IPS-20b (cell line): Measurements from ENCODE around the gene MFSD2B.

ENCODE experiments used
- H3K27ac ChIP-seq: one replicate; pipeline ENCODE4 v1.5.1; 2013; ENCODE audit warnings: low read length
- H3K27me3 ChIP-seq: 2 replicates; pipeline ENCODE4 v1.6.1; 2013; ENCODE audit warnings: mild to moderate bottlenecking, low read length, inconsistent platforms; ENCODE audit not compliant: insufficient read depth
- H3K36me3 ChIP-seq: 2 replicates; pipeline ENCODE4 v1.6.1; 2013; ENCODE audit warnings: low read depth, mild to moderate bottlenecking, inconsistent platforms, low read length, moderate library complexity; ENCODE audit not compliant: insufficient read depth
- H3K4me1 ChIP-seq: 2 replicates; pipeline ENCODE4 v1.6.1; 2013; ENCODE audit warnings: mild to moderate bottlenecking, control low read depth, inconsistent platforms, low read length, moderate library complexity; ENCODE audit not compliant: insufficient read depth
- H3K4me3 ChIP-seq: 2 replicates; pipeline ENCODE4 v1.5.1; 2013; ENCODE audit warnings: mild to moderate bottlenecking, low read length, inconsistent platforms
- H3K9ac ChIP-seq: 2 replicates; pipeline ENCODE4 v1.6.1; 2013; ENCODE audit warnings: low read depth, mild to moderate bottlenecking, inconsistent platforms, low read length, moderate library complexity
- H3K9me3 ChIP-seq: 2 replicates; pipeline ENCODE4 v1.6.1; 2013; ENCODE audit warnings: mild to moderate bottlenecking, low read depth, low read length, inconsistent platforms; ENCODE audit not compliant: insufficient read depth

MFSD2B gene

GRCh38 chr2:24054366-24055010, 44.6 kb downstream of the MFSD2B start:
- Histone ChIP-seq H3K36me3 (peaks cover 19% of the 10 kb centered on the region; the same call in 1 of the 2 replicates), H3K4me1 (no peaks in the 10 kb centered on the region; the same call in 1 of the 2 replicates), H3K27ac (no peak overlapping the region), H3K9me3 (no peaks in the 10 kb centered on the region), H3K4me3 (no peak overlapping the region), H3K27me3 (peaks cover 5% of the 10 kb centered on the region; the same call in 1 of the 2 replicates), H3K9ac (no peak overlapping the region)

GRCh38 chr2:24055750-24056149, 45.9 kb downstream of the MFSD2B start:
- peaks cover 19% of the 10 kb centered on the region; the same call in 1 of the 2 replicates for H3K36me3 ChIP-seq
- no peak overlapping the region for H3K9ac ChIP-seq

GRCh38 chr2:24058564-24059271, 48.8 kb downstream of the MFSD2B start:
- Histone ChIP-seq H3K27me3 (no peaks in the 10 kb centered on the region), H3K4me3 (no peak overlapping the region), H3K4me1 (no peaks in the 10 kb centered on the region), H3K9ac (no peak overlapping the region), H3K9me3 (no peaks in the 10 kb centered on the region), H3K36me3 (peaks cover 38% of the 10 kb centered on the region), H3K27ac (no peak overlapping the region)

More at GRCh38 chr2:24055750-24056149, 45.9 kb downstream of the MFSD2B start:
- Histone ChIP-seq H3K27me3 (peaks cover 1% of the 10 kb centered on the region; the same call in 1 of the 2 replicates), H3K27ac (no peak overlapping the region), H3K4me3 (no peak overlapping the region), H3K4me1 (no peaks in the 10 kb centered on the region; the same call in 1 of the 2 replicates), H3K9me3 (no peaks in the 10 kb centered on the region)

DNA sequence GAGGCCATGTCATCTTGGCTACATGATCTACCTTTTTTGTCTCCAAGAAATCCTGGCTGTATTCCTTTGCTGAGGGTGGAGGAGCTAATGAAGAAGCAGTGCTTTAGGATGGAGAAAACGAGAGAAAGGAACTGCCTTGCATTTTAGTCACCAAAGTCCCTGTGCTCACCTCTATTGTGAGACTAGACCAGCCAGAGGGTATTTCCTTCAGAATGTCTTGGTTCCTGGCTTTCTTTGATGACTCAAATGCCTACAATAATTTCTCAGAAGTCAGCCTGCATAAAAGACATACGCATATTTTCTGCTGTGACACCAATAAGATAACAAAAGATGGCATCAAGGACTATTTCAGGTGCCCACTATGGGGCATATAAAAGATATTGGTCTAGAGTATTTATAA, 55.5 kb downstream of the MFSD2B start:
- Histone ChIP-seq H3K9me3 (no peaks in the 10 kb centered on the region), H3K9ac (no peak overlapping the region), H3K27me3 (no peaks in the 10 kb centered on the region), H3K36me3 (peaks cover 75% of the 10 kb centered on the region), H3K27ac (no peak overlapping the region), H3K4me3 (no peak overlapping the region), H3K4me1 (no peaks in the 10 kb centered on the region)

GRCh38 chr2:24072259-24072658, 62.4 kb downstream of the MFSD2B start:
- H3K36me3 ChIP-seq = peaks cover 58% of the 10 kb centered on the region
- no peak overlapping the region for H3K4me3 ChIP-seq
- H3K27me3 ChIP-seq = no peaks in the 10 kb centered on the region
- H3K27ac ChIP-seq = no peak overlapping the region
- H3K9me3 ChIP-seq = no peaks in the 10 kb centered on the region
- no peak overlapping the region for H3K9ac ChIP-seq
- no peaks in the 10 kb centered on the region for H3K4me1 ChIP-seq

GRCh38 chr2:24073816-24074215, 63.9 kb downstream of the MFSD2B start:
- Histone ChIP-seq H3K36me3 (peaks cover 47% of the 10 kb centered on the region), H3K27me3 (no peaks in the 10 kb centered on the region), H3K4me1 (peaks cover 3% of the 10 kb centered on the region; the same call in 1 of the 2 replicates), H3K9ac (no peak overlapping the region), H3K9me3 (no peaks in the 10 kb centered on the region), H3K4me3 (no peak overlapping the region), H3K27ac (no peak overlapping the region)

DNA sequence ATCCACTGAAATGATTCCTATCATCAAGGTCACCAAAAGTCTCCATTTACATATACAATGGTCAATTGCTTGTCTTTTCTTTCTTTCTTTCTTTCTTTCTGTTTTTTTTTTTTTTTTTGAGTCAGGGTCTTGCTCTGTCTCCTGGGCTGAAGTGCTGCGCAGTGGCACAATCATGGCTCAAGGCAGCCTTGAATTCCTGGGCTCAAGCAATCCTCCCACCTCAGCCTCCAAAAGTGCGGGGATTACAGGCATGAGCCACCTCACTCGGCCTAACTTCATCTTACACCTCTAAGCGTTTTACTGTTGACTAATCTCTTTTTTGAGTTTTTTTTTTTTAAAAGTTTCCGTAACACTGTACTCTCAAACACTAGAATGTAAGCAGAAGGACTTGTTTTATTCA, 65.4 kb downstream of the MFSD2B start:
- Histone ChIP-seq H3K4me3 (peak overlapping the region; percentile 96), H3K27ac (no peak overlapping the region), H3K4me1 (peaks cover 3% of the 10 kb centered on the region; the same call in 1 of the 2 replicates), H3K9ac (peak overlapping the region; percentile 92; the same call in 1 of the 2 replicates), H3K27me3 (no peaks in the 10 kb centered on the region), H3K36me3 (peaks cover 47% of the 10 kb centered on the region), H3K9me3 (no peaks in the 10 kb centered on the region)
